ENCODE measurements around the gene ABHD14A.

GRCh38 chr3:51953445-51953844 lies 21.4 kb upstream of the ABHD14A start:
- TF ChIP-seq CTCF (conservative IDR thresholded peaks at IDR 0.05 in 1 of 2, IDR thresholded peaks at IDR 0.05 in 1 of 2; ENCODE audit: extremely low read depth in 1 of 2, insufficient read depth in 1 of 2, low read depth in 1 of 2, low read length in 2 of 2) (no peak), EZH2 (IDR thresholded peaks at IDR 0.05; ENCODE audit: borderline replicate concordance, low read length) (no peak)

Measured in mammary epithelial cell (primary cell).